GM19455 (cell line): ENCODE results near the gene SETD3.

ENCODE experiments used
- ATAC-seq: cut with Tn5 transposase; IDR thresholded peaks from one replicate; pipeline ENCODE4 v1.9.1; 2021; ENCODE audit not compliant: unreplicated experiment

Gene SETD3

DNA sequence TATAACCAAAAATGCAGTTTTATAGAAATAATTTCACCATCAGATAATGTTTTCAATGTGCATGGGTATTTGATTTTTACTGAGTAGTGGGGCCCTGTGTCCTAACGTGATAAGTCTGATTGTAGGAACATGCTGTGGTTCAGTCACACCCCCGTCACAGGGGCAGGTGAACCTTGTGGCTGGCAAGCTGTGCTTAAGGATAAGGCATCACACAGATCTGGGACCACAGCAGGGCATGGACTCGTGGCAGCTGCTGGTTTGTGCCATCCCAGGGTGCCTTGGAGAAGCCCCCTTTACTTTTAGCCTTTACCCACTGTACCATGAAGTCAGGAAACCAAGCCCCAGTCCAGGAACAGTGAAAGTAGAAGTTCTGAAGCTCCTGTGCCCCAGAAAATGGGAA is 17.2 kb upstream of the SETD3 start:
- ATAC-seq = no peak

DNA sequence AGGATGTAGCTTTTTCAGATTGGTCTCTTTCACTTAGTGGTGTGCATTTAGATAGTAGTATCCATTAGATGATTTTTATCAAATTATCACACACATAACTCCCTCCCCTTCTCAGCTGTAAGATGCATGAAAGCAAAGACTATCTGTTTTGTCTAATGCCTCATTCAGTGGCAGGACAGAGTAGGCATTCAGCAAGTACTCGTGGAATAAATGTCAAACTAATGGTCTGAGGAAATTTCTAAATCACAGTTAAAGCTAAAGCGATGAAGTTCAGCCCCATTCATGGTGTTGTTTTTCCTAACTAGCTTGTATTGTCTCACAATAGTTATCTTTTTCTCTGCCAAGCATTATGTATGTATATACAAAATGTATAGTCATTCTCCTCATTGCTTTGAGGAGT is 16.7 kb upstream of the SETD3 start:
- no peak for ATAC-seq

GRCh38 chr14:99484106-99484505 is 3.4 kb upstream of the SETD3 start:
- no peak for ATAC-seq

DNA sequence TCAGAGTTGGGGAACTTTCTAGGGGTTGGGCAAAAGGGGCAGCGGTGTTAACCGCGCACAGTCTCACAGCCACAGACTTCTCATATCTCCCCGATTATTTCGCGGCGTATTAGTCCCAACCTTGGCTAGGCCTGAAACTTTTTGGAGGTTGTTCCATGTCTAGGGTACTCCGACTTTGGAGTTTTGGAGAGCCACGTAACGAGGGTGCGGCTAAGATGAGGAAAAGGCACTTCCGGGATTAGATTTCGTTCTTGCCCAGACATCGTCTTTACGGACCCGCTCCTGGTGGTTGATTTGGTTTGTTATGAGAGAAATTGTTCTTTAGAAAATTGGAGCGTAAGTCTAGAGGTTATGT is 1.1 kb upstream of the SETD3 start:
- no peak for ATAC-seq

- peak; percentile 85 for ATAC-seq
Measured at GRCh38 chr14:99480917-99481744, 472 bp upstream of the SETD3 start, which contains the start of gene CCNK. Gene CCNK, plus strand, starts transcription at chr14:99481409. Its CDS starts 11,269 bp downstream, at chr14:99492678.

DNA sequence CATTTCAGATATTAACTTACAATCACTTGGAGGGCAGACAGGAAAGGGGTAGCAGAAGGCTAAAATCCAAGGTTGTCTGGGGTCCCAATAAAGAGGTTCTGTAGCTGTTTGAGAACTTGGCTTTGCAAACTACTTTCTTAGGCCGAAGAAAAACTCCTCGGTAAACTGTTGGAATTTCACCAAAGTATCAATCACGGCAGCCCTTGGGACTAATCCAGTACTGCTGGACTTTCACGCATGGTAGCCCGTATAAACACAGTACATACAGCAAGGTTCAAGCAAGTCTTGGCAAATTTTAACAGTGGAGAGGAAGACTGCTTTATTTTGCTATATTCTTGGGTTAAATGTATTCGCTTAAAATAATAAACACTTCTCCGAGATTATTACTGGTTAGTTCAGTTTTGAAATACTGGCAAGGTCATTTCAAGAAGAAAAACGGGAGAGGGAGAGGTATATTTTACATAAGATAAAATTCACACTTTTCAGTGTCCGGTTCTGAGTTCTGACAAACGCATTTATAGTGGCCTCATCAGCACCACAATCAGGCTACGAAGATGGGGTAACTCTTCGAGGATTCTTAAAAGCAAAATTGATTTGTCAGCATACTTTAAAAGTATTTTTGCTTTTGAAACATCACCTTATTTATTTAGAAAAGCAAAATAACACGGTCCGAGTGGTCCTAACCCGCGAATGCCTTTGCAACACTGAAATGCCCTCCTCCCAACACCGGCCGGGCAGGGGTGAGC is 1.3 kb downstream of the SETD3 start:
- ATAC-seq = no peak

DNA sequence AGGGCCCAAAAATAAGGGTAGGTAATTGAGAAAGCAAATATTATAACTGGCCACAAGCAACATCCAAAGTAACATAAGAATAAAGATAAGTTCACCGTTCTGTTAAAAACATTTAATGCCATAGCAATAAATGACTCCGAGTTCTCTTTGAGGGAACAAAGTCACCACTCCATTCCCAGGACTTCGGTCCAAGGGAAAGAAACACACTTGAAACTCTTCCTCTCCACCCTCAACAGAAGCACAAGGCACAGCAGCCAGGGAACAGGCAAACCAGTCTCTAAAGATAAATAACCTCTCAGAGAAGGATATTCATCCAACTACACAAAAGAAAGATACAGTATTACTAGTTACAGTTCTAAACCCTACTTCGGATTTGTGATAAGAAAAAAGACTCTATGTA is 2.5 kb downstream of the SETD3 start:
- ATAC-seq = no peak

DNA sequence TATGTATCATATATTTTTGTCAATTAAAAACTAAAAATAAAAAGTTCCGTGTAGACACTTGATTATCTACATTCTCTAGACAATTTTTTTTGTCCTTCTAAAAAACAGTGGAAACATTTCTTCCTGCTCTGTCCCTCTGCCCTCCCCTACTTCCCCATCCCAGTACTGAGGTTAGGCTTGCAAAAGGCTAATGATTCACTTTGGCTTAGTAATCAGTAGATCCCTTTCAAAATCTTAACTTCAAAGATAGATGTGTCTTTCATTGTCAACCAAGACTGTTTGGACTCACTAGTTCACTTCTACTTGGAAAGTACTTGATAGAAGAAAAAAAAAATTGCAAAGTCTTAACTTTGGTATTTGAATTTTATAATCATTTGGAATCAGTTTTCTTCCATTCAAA is 3.8 kb downstream of the SETD3 start:
- ATAC-seq = no peak

DNA sequence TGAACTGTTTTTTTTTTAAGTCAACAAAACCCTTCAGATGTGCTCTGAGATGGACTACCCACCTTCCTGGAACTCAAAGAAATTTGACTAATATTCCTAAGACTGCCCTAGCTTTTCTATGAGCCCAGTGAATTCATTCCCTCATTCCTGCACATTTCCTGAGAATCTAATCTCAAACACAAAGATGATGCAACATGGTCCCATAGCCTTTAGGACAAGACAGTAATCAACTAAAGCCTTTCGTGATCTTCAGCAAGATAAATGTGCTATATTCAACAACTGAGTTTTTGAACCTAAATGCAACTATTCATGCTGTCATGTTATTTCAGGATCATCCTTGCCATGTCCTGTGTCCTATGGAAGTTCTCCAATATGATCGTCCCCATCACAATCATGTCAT is 5.0 kb downstream of the SETD3 start:
- no peak for ATAC-seq

- ATAC-seq = no peak
Measured at GRCh38 chr14:99475179-99475578, 5.5 kb downstream of the SETD3 start.

GRCh38 chr14:99473458-99473857 is 7.2 kb downstream of the SETD3 start:
- ATAC-seq = no peak

DNA sequence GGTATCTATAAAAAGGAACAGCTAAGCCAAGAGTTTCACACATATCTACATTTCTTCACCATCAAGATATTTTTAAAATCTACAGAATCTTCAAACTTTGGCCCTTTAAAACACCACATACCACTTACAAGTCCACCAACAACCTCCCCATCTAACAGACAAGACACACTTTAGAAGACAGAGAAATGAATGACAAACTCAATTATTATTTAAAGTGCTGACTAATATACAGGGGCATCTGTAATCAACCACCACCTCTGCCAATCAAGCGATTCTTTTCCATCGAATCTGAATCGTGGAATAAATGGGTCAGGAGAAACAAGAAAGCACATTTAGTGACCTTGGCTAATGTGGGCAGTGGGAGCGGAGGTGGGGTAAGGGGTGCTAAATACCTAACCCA is 7.7 kb downstream of the SETD3 start:
- ATAC-seq = no peak

DNA sequence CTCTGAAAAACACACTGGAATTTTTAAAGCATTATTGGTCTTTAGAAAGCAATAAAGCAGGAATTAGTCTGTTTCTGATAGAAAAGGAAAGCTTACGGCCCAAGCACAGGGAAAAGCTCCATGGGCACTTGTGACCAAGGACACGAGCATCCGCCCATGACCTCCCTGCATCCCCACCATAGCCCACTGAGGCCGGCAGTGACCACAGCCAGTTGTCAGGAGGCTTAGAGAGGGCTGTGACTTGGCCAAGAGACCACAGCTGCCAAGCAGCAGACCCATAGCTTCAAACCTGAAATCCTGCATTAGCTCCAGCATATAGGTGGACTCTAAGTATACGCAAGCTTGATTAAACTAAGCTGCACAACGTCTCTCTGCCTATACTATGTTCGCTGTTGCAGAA is 8.9 kb downstream of the SETD3 start:
- ATAC-seq = no peak

DNA sequence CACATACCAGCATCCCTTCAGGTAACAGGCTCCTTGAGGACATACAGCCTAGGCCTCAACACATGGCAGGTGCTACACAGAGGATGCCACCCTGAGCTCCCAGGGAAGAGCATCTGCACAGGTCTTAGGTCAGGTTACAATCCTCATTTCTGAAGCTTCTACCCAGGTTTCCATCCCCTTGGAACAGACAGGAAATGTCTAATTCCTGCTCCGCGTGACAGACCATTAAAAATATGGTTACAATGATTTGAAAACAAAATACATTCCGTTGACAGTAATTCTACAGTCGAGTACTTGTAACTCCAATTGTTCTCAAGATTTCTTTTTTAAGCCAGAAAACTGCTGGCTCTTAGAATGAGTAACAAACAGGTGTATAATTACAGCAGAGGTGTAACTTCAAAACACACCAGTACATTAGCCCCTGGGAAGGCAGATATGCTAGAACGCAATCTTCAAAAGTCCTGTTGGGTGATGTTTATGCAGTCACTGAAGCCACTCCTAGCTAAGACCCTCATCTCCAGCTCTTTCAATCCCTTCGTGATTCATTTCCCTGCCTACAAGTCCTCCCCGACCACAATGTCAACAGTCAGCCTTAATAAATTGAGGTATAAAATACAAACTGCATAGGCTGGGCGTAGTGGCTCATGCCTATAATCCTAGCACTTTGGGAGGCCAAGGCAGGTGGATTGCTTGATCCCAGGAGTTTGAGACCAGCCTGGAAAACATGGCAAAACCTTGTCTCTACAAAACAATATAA is 11.6 kb downstream of the SETD3 start:
- ATAC-seq = no peak

GRCh38 chr14:99468081-99468480 is 12.6 kb downstream of the SETD3 start:
- ATAC-seq = no peak

- no peak for ATAC-seq
Measured at GRCh38 chr14:99467336-99468078, 13.2 kb downstream of the SETD3 start.

DNA sequence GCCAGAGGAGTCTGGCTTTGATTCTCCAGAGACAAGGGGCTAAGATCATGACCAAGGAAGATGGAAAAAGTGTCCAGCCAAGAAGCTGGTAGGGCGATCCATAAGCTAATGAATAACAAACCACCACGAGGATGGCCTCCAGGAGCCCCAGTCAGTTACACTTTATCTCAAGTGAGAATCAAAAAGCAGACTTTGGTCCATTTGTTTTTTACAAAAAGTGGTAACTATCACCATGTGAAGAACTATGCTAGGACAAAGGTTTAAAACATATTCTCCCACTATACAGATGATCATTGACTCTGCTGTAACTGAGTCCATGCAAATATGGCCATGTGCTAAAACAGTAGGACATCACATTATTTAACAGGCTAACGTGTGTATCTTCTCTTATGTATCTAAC is 13.9 kb downstream of the SETD3 start:
- ATAC-seq = no peak

DNA sequence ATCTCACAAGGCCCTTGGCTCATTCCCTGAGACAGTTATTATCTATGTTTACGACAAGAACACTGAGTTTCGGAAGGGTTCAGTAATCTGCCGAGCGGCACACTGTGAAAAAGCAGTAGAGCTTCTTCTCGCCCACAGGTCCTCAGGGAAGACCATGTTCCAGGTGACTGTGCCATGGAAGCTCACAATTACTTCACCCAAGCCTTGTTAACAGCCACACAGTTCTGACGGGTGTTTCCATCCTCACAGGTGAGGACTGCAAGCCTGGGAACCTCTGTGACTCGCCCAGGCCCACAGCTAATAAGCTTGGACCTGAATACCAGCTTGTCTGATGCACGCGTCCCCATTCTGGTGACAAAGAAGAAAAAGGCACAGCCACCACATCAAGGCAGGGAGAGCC is 15.4 kb downstream of the SETD3 start:
- ATAC-seq = no peak

GRCh38 chr14:99463974-99464373 is 16.7 kb downstream of the SETD3 start:
- no peak for ATAC-seq

- no peak for ATAC-seq
Measured at GRCh38 chr14:99462210-99462609, 18.4 kb downstream of the SETD3 start.
